Right forelimb (tissue), 1 donor: Measurements from ENCODE around the gene ZNF302.
"Not testable (repeated sequence)": the region's sequence is repeated elsewhere in the genome, so short reads cannot be mapped to it uniquely, and the experiment has no call there.

ENCODE experiments used
- DNase-seq: peaks from one replicate; pipeline ENCODE4 v3.0.0-alpha.2; 2018

ZNF302 gene

GRCh38 chr19:34675250-34675649 is 2.2 kb upstream of the ZNF302 start:
- no peak for DNase-seq

GRCh38 chr19:34675919-34676318 is 1.6 kb upstream of the ZNF302 start:
- DNase-seq = no peak

GRCh38 chr19:34676697-34677385 is 637 bp upstream of the ZNF302 start, which contains the start of gene SCGB2B2:
TSS of gene SCGB2B2 (minus strand) at chr19:34677159. CDS start at chr19:34594563, 82,596 bp downstream.
- no peak for DNase-seq

GRCh38 chr19:34678085-34678412 is 571 bp downstream of the ZNF302 start:
- no peak for DNase-seq

GRCh38 chr19:34678421-34678820 is 943 bp downstream of the ZNF302 start:
- DNase-seq = no peak

- no peak for DNase-seq
Measured at GRCh38 chr19:34681478-34681877, 4.0 kb downstream of the ZNF302 start.

- DNase-seq = not testable (repeated sequence)
Measured at GRCh38 chr19:34685266-34685665, 7.8 kb downstream of the ZNF302 start.

- no peak for DNase-seq
Measured at GRCh38 chr19:34686455-34686854, 9.0 kb downstream of the ZNF302 start.

- no peak for DNase-seq
Measured at GRCh38 chr19:34687348-34687747, 9.9 kb downstream of the ZNF302 start.

GRCh38 chr19:34688592-34688991 is 11.1 kb downstream of the ZNF302 start:
- no peak for DNase-seq

GRCh38 chr19:34690372-34690771 is 12.9 kb downstream of the ZNF302 start:
- no peak for DNase-seq

GRCh38 chr19:34692549-34692948 is 15.1 kb downstream of the ZNF302 start:
- no peak for DNase-seq

- DNase-seq = no peak
Measured at GRCh38 chr19:34707661-34708060, 30.2 kb downstream of the ZNF302 start.

GRCh38 chr19:34711890-34712289 is 34.4 kb downstream of the ZNF302 start:
- DNase-seq = no peak

- DNase-seq = no peak
Measured at GRCh38 chr19:34712395-34713261, 35.1 kb downstream of the ZNF302 start.

GRCh38 chr19:34713262-34713637 is 35.8 kb downstream of the ZNF302 start:
- no peak for DNase-seq

- no peak for DNase-seq
Measured at GRCh38 chr19:34715357-34715756, 37.9 kb downstream of the ZNF302 start.

GRCh38 chr19:34722353-34722752 is 44.9 kb downstream of the ZNF302 start:
- DNase-seq = no peak

- no peak for DNase-seq
Measured at GRCh38 chr19:34725400-34725799, 47.9 kb downstream of the ZNF302 start.

GRCh38 chr19:34731019-34731829 is 53.7 kb downstream of the ZNF302 start:
- DNase-seq = no peak

- DNase-seq = no peak
Measured at GRCh38 chr19:34731964-34732363, 54.5 kb downstream of the ZNF302 start.

GRCh38 chr19:34732612-34733211 is 55.2 kb downstream of the ZNF302 start:
- DNase-seq = no peak

GRCh38 chr19:34733266-34733745 is 55.8 kb downstream of the ZNF302 start:
- DNase-seq = no peak
